ENCODE results near the gene C1R. TPM values are rescaled to one million over a fixed set of nuclear protein-coding genes. Genes with fewer than 3 reads are reported as not detected.

Gene C1R
- total RNA-seq (2022; extraction: Qiagen RNA extraction; ENCODE audit: low read depth): 24.1 to 46.2 TPM (median 28.9 TPM) in 5 replicates

GRCh38 chr12:7092229-7092985 is at the start of gene C1R:
Gene C1R, minus strand, starts transcription at chr12:7092445. Its CDS starts 57 bp downstream, at chr12:7092388.

GRCh38 chr12:7129872-7130691 is 37.8 kb upstream of the C1R start, which contains the start of gene CLSTN3:
Gene CLSTN3, plus strand, starts transcription at chr12:7130371. Its CDS starts 278 bp downstream, at chr12:7130649.

GRCh38 chr12:7128681-7129286 is 36.5 kb upstream of the C1R start, which contains the start of gene RBP5:
Gene RBP5, minus strand, starts transcription at chr12:7128889. Its CDS starts 114 bp downstream, at chr12:7128775.

GRCh38 chr12:7108796-7109571 is 16.7 kb upstream of the C1R start, which contains the start of gene C1RL:
Gene C1RL, minus strand, starts transcription at chr12:7109214. Its CDS starts 34 bp downstream, at chr12:7109180.

GRCh38 chr12:7060353-7060954 is 31.8 kb downstream of the C1R start, which contains the start of gene C1S:
Gene C1S, plus strand, starts transcription at chr12:7060718. Its CDS starts 1,195 bp downstream, at chr12:7061913.

Other genes starting within 250 kb of the C1R start
- 76.1 to 88.0 TPM (median 79.3 TPM) in 5 replicates for gene CDCA3, start 241.2 kb downstream of the C1R start, total RNA-seq (2022; extraction: Qiagen RNA extraction; ENCODE audit: low read depth)
- gene USP5, start 240.3 kb downstream of the C1R start, total RNA-seq (2022; extraction: Qiagen RNA extraction; ENCODE audit: low read depth): 77.5 to 93.5 TPM (median 87.6 TPM) in 5 replicates
- gene TPI1, start 224.9 kb downstream of the C1R start, total RNA-seq (2022; extraction: Qiagen RNA extraction; ENCODE audit: low read depth): 1,539 to 1,667 TPM (median 1,622 TPM) in 5 replicates
- 18.3 to 23.2 TPM (median 21.4 TPM) in 5 replicates for gene SPSB2, start 219.1 kb downstream of the C1R start, total RNA-seq (2022; extraction: Qiagen RNA extraction; ENCODE audit: low read depth)
- 15.5 to 18.7 TPM (median 18.1 TPM) in 5 replicates for gene LRRC23, start 187.6 kb downstream of the C1R start, total RNA-seq (2022; extraction: Qiagen RNA extraction; ENCODE audit: low read depth)
- gene ENO2, start 177.9 kb downstream of the C1R start, total RNA-seq (2022; extraction: Qiagen RNA extraction; ENCODE audit: low read depth): 37.1 to 44.4 TPM (median 42.7 TPM) in 5 replicates
- 49.8 to 82.1 TPM (median 68.2 TPM) in 5 replicates for gene ATN1, start 164.5 kb downstream of the C1R start, total RNA-seq (2022; extraction: Qiagen RNA extraction; ENCODE audit: low read depth)
- not detected in 5 replicates for gene RNU7-1, start 148.6 kb downstream of the C1R start, total RNA-seq (2022; extraction: Qiagen RNA extraction; ENCODE audit: low read depth)
- gene C12orf57, start 148.4 kb downstream of the C1R start, total RNA-seq (2022; extraction: Qiagen RNA extraction; ENCODE audit: low read depth): 274 to 300 TPM (median 288 TPM) in 5 replicates
- gene PTPN6, start 141.1 kb downstream of the C1R start, total RNA-seq (2022; extraction: Qiagen RNA extraction; ENCODE audit: low read depth): 7.6 to 14.4 TPM (median 10.8 TPM) in 5 replicates
- gene PHB2, start 121.8 kb downstream of the C1R start, total RNA-seq (2022; extraction: Qiagen RNA extraction; ENCODE audit: low read depth): 313 to 344 TPM (median 323 TPM) in 5 replicates
- 62.4 to 70.8 TPM (median 65.4 TPM) in 5 replicates for gene EMG1, start 121.5 kb downstream of the C1R start, total RNA-seq (2022; extraction: Qiagen RNA extraction; ENCODE audit: low read depth)
- 26.9 to 31.8 TPM (median 30.4 TPM) in 5 replicates for gene LPCAT3, start 74.0 kb downstream of the C1R start, total RNA-seq (2022; extraction: Qiagen RNA extraction; ENCODE audit: low read depth)
- gene C1S, start 31.7 kb downstream of the C1R start, total RNA-seq (2022; extraction: Qiagen RNA extraction; ENCODE audit: low read depth): 38.6 to 61.7 TPM (median 42.5 TPM) in 5 replicates
- 9.6 to 14.0 TPM (median 12.0 TPM) in 5 replicates for gene C1RL, start 16.8 kb upstream of the C1R start, total RNA-seq (2022; extraction: Qiagen RNA extraction; ENCODE audit: low read depth)
- not detected in 5 replicates for gene RBP5, start 36.4 kb upstream of the C1R start, total RNA-seq (2022; extraction: Qiagen RNA extraction; ENCODE audit: low read depth)
- 11.3 to 15.3 TPM (median 13.4 TPM) in 5 replicates for gene CLSTN3, start 37.9 kb upstream of the C1R start, total RNA-seq (2022; extraction: Qiagen RNA extraction; ENCODE audit: low read depth)
- gene PEX5, start 97.2 kb upstream of the C1R start, total RNA-seq (2022; extraction: Qiagen RNA extraction; ENCODE audit: low read depth): 31.3 to 38.1 TPM (median 35.5 TPM) in 5 replicates
- not detected in 5 replicates for gene ACSM4, start 211.6 kb upstream of the C1R start, total RNA-seq (2022; extraction: Qiagen RNA extraction; ENCODE audit: low read depth)